GM12872 (cell line): Measurements from ENCODE around the gene NPC1L1.
A peak's percentile ranks its signal among the peaks of the same experiment; 100 is the strongest.

Experiments used
- TF ChIP-seq, protein P1 (sequence below): IDR thresholded peaks from 3 replicates; pipeline ENCODE4 v1.5.1; 2011; ENCODE audit warnings: low read depth, mild to moderate bottlenecking, low read length, moderate library complexity; ENCODE audit not compliant: insufficient read depth

Gene NPC1L1, protein sequence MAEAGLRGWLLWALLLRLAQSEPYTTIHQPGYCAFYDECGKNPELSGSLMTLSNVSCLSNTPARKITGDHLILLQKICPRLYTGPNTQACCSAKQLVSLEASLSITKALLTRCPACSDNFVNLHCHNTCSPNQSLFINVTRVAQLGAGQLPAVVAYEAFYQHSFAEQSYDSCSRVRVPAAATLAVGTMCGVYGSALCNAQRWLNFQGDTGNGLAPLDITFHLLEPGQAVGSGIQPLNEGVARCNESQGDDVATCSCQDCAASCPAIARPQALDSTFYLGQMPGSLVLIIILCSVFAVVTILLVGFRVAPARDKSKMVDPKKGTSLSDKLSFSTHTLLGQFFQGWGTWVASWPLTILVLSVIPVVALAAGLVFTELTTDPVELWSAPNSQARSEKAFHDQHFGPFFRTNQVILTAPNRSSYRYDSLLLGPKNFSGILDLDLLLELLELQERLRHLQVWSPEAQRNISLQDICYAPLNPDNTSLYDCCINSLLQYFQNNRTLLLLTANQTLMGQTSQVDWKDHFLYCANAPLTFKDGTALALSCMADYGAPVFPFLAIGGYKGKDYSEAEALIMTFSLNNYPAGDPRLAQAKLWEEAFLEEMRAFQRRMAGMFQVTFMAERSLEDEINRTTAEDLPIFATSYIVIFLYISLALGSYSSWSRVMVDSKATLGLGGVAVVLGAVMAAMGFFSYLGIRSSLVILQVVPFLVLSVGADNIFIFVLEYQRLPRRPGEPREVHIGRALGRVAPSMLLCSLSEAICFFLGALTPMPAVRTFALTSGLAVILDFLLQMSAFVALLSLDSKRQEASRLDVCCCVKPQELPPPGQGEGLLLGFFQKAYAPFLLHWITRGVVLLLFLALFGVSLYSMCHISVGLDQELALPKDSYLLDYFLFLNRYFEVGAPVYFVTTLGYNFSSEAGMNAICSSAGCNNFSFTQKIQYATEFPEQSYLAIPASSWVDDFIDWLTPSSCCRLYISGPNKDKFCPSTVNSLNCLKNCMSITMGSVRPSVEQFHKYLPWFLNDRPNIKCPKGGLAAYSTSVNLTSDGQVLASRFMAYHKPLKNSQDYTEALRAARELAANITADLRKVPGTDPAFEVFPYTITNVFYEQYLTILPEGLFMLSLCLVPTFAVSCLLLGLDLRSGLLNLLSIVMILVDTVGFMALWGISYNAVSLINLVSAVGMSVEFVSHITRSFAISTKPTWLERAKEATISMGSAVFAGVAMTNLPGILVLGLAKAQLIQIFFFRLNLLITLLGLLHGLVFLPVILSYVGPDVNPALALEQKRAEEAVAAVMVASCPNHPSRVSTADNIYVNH (N-terminal part only)

DNA sequence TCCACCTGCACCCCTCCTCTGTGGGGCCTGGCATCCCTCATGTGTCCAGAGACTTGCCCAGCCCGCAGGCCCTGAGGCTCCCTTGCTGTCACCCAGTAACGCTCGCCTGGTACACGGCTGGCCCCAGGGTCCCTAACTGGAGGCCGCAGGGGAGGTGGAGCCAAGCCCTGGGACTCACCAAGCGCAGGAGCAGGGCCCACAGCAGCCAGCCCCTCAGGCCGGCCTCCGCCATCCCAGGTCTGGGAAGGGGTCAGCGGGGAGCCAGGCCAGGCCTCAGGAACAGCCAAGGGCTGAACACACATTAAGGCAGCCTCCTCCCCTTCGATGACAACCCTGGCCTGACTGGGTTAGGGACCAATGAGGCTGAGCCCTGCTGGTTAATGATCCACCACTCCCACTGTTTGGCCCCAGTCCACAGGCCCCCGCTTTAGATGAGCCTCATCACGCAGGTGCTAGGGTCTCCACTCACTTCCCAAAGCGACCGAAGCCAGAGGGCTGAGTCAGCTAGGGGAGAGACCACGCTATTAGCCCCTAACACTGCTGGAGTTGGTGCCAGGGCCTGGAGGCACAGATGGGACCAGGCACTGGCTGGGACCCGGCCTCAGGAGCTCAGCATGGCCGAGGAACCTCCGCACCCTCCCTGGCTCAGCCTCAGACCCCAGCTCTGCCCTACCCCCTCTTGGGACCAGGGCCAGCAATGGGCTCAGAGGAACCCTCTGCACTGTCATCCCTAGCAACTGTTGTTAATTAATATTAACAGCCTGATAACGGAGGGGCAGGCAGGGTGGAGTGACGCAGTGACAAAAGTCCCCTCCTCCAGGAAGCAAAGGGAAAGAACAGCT, at the start of gene NPC1L1:
Gene NPC1L1 (minus strand): TSS at position 303 of the 842 bp plus-strand sequence. CDS start 71 bp downstream, at position 232.
- TF ChIP-seq, protein P1, sequence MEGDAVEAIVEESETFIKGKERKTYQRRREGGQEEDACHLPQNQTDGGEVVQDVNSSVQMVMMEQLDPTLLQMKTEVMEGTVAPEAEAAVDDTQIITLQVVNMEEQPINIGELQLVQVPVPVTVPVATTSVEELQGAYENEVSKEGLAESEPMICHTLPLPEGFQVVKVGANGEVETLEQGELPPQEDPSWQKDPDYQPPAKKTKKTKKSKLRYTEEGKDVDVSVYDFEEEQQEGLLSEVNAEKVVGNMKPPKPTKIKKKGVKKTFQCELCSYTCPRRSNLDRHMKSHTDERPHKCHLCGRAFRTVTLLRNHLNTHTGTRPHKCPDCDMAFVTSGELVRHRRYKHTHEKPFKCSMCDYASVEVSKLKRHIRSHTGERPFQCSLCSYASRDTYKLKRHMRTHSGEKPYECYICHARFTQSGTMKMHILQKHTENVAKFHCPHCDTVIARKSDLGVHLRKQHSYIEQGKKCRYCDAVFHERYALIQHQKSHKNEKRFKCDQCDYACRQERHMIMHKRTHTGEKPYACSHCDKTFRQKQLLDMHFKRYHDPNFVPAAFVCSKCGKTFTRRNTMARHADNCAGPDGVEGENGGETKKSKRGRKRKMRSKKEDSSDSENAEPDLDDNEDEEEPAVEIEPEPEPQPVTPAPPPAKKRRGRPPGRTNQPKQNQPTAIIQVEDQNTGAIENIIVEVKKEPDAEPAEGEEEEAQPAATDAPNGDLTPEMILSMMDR: no peak

- TF ChIP-seq, protein P1: no peak
Observed at GRCh38 chr7:44590910-44591309, 49.8 kb upstream of the NPC1L1 start.

GRCh38 chr7:44587843-44588711, 46.9 kb upstream of the NPC1L1 start:
- TF ChIP-seq, protein P1: peak; percentile 63

DNA sequence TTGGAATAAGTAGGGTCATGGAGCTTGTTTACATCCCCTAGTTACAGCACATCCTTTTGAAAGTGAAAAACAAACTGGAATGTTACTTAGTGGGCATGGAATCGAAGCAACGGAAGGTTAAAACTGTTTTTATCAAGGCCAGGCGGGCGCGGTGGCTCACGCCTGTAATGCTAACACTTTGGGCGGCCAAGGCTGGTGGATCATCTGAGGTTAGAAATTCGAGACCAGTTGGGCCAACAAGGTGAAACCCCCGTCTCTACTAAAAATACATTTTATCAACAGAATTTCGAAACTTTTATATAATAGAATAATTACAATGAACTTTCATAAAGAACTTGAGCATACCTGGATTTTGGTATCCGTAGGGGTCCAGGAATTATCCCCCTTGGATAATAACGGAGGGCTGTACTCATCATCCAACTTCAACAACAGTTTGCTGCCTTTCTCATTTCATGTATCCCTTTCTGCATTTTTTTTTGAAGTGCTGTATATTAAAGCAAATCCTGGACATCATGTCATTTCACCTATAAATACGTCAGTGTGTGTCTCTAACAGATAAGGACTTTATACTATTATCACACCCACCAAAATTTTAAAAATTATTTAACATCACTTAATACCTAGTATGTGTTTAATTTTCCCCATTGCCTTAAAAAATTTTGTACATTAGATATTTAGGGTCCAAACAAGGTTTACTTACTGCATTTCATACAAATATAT, 42.2 kb upstream of the NPC1L1 start:
- TF ChIP-seq, protein P1: no peak

DNA sequence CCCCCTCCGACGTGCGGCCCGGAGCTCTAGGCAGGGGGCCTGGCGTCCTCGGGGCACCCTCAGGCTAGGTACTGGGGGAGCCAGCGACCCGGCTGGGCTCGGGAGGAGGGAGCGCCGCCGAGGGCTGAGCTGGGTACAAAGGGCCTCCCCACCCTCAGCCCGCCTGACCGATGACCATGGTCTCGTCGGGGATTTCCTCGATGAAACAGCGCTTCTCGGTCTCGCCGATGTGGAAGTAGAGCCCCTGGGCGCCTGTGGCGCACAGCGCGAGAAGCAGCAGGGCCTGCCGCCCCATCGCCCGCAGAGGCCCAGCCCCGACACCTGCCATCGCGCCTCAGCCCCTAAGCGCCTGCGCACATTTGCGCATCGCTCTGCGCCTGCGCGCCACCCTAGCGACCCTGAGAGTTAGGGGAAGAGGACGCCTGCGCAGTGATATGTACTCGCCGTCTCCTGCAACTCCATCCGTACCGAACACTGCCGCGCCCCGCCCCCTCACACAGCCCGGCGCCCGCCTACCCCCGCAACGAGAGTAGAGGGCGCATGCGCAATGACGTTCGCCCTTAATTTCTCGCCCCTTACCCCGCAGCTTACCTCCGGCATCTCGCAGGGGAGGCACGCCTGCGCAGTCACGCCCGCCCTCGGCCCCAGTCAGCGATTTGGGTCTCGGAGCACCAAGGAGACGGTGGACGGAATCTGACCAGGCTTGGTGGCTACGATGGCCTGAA, 40.9 kb upstream of the NPC1L1 start, which contains the start of gene TMED4:
Gene TMED4 (minus strand): TSS at position 353 of the 725 bp plus-strand sequence. CDS start 25 bp downstream, at position 328.
- TF ChIP-seq, protein P1: no peak
